Gastroesophageal sphincter (tissue), 4 donors: ENCODE results near the gene CATSPERZ. TPM values are rescaled to one million over a fixed set of nuclear protein-coding genes. Genes with fewer than 3 reads are reported as not detected.

ENCODE experiments used
- ATAC-seq: fragments of 150-250 bp; one replicate; pipeline ENCODE4 v1.9.1; 2016; ENCODE audit warnings: mild to moderate bottlenecking, moderate library complexity
- H3K27ac ChIP-seq, 4 donors: fragments of 200-600 bp; sonication (generic) in 3 of 4; 1 replicate in 3 of 4; 2 replicates in 1 of 4; pipeline ENCODE4 v1.5.1; 2016 to 2019
- H3K27me3 ChIP-seq: fragments of 200-600 bp; sonication (generic); one replicate; pipeline ENCODE4 v1.5.1; 2019
- H3K36me3 ChIP-seq, 2 donors: fragments of 200-600 bp; sonication (generic); one replicate each; pipeline ENCODE4 v1.5.1; 2019; ENCODE audit warnings: control low read depth in 1 of 2
- H3K4me1 ChIP-seq, 3 donors: fragments of 200-600 bp; sonication (generic); 1 replicate in 2 of 3; 2 replicates in 1 of 3; pipeline ENCODE4 v1.5.1; 2016 to 2019; ENCODE audit warnings: control low read depth in 2 of 3
- H3K4me3 ChIP-seq, 2 donors: fragments of 200-600 bp; sonication (generic); one replicate each; pipeline ENCODE4 v1.5.1; 2019; ENCODE audit warnings: mild to moderate bottlenecking in 1 of 2, moderate library complexity in 1 of 2
- H3K9me3 ChIP-seq, 3 donors: fragments of 200-600 bp; sonication (generic); one replicate each; pipeline ENCODE4 v1.5.1; 2017 to 2019; ENCODE audit warnings: control low read depth in 2 of 3
- EP300 ChIP-seq: sonication (generic); formaldehyde crosslinking; IDR thresholded peaks from one replicate; pipeline ENCODE4 v1.6.1; 2017; ENCODE audit warnings: antibody characterized with exemption, mild to moderate bottlenecking
- POLR2A ChIP-seq, 2 donors: fragments of 450-650 bp; IDR thresholded peaks; one replicate each; pipeline ENCODE4 v1.6.1; 2017; ENCODE audit warnings: antibody characterized with exemption in 2 of 2, mild to moderate bottlenecking in 2 of 2, moderate library complexity in 1 of 2
- POLR2AphosphoS5 ChIP-seq: sonication (generic); formaldehyde crosslinking; IDR thresholded peaks from one replicate; pipeline ENCODE4 v1.6.1; 2017; ENCODE audit warnings: antibody characterized with exemption
- WGBS, 2 donors: methylation state at CpG; one replicate each; pipeline ENCODE4 v1.1.5; 2018; ENCODE audit warnings: low coverage in 1 of 2; 5-methylcytosine and 5-hydroxymethylcytosine counted together
- total RNA-seq, 4 donors: library from RNA; depleted of rRNA; stranded (reverse); fragments of >200 nt; gene quantifications; one replicate each; pipeline ENCODE4 v1.1.0, GENCODE V29; 2016
- TF ChIP-seq, protein P1 (sequence below), 4 experiments: fragments of 200-600 bp in 2 of 4; fragments of 450-650 bp in 2 of 4; sonication (generic) in 1 of 4; IDR thresholded peaks; one replicate each; pipeline ENCODE4 v1.5.1; 2017 to 2019; ENCODE audit warnings: antibody characterized with exemption in 4 of 4, mild to moderate bottlenecking in 2 of 4, moderate library complexity in 2 of 4

The CATSPERZ gene
- total RNA-seq, 4 donors from 2014 or later = not detected

DNA sequence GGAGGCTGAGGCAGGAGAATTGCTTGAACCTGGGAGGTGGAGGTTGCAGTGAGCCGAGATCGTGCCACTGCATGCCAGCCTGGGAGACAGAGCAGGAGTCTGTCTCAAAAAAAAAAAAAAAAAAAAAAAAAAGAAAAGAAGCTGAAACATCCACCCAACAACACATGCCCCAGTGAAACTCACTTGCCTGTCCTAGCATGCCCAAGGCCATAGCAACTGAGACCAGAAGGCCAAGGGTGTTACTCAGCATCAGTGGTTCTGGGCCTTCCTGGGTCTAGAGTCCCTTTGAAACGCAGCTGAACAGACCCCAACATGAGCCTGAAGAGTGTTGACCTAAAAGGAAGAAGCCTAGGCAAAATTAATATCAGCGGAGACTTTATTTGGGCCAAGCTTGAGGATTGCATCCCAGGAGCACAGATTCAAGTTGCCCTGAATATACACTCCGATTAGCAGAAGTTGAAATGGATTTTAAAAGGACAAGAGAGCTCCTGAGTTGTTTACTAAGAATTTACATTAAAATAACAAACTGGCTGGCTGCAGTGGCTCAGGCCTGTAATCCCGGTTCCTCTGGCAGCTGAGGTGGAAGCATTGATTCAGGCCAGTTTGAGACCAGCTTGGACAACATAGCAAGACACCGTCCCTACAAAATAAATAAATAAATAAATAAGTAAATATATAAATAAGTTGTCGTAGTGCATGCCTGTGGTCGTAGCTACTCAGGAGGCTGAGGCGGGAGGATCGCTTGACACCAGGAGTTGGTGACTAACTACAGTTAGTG, 24.7 kb downstream of the CATSPERZ start:
- Histone ChIP-seq H3K27me3 (peaks cover 3% of the 10 kb centered on the region), H3K27ac (no peak overlapping the region), H3K9me3 (no peaks in the 10 kb centered on the region), H3K4me1 (no peaks in the 10 kb centered on the region), H3K4me3 (no peak overlapping the region), H3K36me3 (peaks cover 0 to 32% of the 10 kb centered on the region in 2 donors)
- no peak for TF ChIP-seq POLR2AphosphoS5
- TF ChIP-seq, protein P1, sequence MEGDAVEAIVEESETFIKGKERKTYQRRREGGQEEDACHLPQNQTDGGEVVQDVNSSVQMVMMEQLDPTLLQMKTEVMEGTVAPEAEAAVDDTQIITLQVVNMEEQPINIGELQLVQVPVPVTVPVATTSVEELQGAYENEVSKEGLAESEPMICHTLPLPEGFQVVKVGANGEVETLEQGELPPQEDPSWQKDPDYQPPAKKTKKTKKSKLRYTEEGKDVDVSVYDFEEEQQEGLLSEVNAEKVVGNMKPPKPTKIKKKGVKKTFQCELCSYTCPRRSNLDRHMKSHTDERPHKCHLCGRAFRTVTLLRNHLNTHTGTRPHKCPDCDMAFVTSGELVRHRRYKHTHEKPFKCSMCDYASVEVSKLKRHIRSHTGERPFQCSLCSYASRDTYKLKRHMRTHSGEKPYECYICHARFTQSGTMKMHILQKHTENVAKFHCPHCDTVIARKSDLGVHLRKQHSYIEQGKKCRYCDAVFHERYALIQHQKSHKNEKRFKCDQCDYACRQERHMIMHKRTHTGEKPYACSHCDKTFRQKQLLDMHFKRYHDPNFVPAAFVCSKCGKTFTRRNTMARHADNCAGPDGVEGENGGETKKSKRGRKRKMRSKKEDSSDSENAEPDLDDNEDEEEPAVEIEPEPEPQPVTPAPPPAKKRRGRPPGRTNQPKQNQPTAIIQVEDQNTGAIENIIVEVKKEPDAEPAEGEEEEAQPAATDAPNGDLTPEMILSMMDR (IDR thresholded peaks at IDR 0.05) = no peak
- no peak for TF ChIP-seq EP300
- no peak for TF ChIP-seq POLR2A (IDR thresholded peaks at IDR 0.05)
- WGBS, 2 donors = 73 to 80% methylated on average over 5 to 10 of the region's 11 CpGs
- no peak for ATAC-seq

DNA sequence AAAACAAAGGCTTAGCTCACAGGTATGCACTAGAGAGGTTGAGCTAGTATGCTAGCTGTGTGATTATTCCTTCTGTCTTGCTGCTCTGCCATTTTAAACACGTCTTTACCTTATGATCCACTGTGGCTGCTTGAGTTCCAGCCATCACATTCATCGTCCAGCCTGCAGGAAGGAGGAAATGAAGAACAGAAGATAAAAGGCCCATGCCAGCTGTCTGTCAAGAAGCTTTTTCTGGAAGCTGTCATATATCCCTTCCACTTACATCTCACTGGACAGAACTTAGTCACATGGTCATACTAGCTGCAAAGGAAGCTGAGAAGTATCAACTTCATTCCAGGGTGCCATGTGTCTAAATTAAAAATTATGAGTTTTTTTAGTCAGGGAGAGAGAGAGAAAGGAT, 27.2 kb downstream of the CATSPERZ start:
- ATAC-seq = no peak
- H3K9me3 ChIP-seq = no peaks in the 10 kb centered on the region
- no peak overlapping the region for H3K4me3 ChIP-seq
- H3K27me3 ChIP-seq = peaks cover 3% of the 10 kb centered on the region
- 60 to 85% methylated on average over 2 of the region's 2 CpGs for WGBS, 2 donors
- TF ChIP-seq, protein P1 (IDR thresholded peaks at IDR 0.05) = no peak
- TF ChIP-seq EP300 = no peak
- no peak for TF ChIP-seq POLR2A (IDR thresholded peaks at IDR 0.05)
- TF ChIP-seq POLR2AphosphoS5 = no peak
- peaks cover 0 to 7% of the 10 kb centered on the region in 2 donors for H3K36me3 ChIP-seq
- H3K27ac ChIP-seq = no peak overlapping the region
- peaks cover 0 to 7% (median 0%) of the 10 kb centered on the region in 3 donors for H3K4me1 ChIP-seq

DNA sequence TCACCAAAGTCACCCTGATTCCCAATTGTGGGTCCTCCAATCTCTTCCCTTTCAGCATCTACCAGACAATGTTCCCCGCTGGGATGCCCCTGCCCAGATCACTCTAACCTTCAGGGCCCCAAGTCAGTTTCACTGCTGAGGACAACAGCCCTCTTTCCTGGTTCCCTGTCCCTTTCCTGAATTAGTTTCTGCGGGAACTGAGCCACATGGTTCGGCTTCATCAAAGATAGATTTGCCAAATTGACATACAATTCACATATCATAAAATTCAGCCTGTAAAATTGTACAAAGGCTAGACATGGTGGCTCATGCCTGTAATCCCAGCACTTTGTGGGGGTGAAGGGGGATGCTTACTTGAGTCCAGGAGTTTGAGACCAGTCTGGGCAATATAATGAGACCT, 27.8 kb downstream of the CATSPERZ start:
- TF ChIP-seq POLR2AphosphoS5 = no peak
- TF ChIP-seq EP300 = no peak
- H3K9me3 ChIP-seq = no peaks in the 10 kb centered on the region
- peaks cover 0 to 1% of the 10 kb centered on the region in 2 donors for H3K36me3 ChIP-seq
- H3K27me3 ChIP-seq = peaks cover 3% of the 10 kb centered on the region
- H3K27ac ChIP-seq = no peak overlapping the region
- 74 to 78% methylated on average over 2 of the region's 3 CpGs for WGBS, 2 donors
- no peak overlapping the region for H3K4me3 ChIP-seq
- peaks cover 0 to 7% (median 0%) of the 10 kb centered on the region in 3 donors for H3K4me1 ChIP-seq
- no peak for ATAC-seq

DNA sequence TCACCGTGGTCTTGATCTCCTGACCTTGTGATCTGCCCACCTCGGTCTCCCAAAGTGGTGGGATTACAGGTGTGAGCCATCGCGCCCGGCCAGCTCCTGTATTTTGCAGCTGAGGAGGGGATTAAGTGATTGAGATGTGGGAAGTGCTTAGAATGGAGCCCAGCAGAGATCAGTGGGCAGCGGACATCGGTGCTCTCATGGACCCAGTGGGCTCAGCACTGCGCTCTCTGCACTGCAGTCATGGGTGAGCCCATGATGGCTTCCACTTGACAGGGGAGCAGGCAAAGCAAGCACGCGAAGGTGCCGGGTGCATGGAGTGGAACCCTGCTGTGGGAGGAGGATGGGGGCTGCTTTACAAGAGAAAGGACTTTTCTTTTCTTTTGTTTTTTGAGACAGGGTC, 30.7 kb downstream of the CATSPERZ start:
- H3K27me3 ChIP-seq = peaks cover 3% of the 10 kb centered on the region
- H3K4me1 ChIP-seq = peaks cover 0 to 7% (median 0%) of the 10 kb centered on the region in 3 donors
- no peaks in the 10 kb centered on the region for H3K36me3 ChIP-seq
- no peak for ATAC-seq
- TF ChIP-seq, protein P1 (IDR thresholded peaks at IDR 0.05) = no peak
- TF ChIP-seq EP300 (no peak), POLR2A (IDR thresholded peaks at IDR 0.05) (no peak), POLR2AphosphoS5 (no peak)
- H3K4me3 ChIP-seq = no peak overlapping the region
- no peak overlapping the region for H3K27ac ChIP-seq
- 62% methylated on average over 4 of the region's 11 CpGs; no CpG with 5 or more reads in 1 of the 2 donors for WGBS, 2 donors
- no peaks in the 10 kb centered on the region for H3K9me3 ChIP-seq

DNA sequence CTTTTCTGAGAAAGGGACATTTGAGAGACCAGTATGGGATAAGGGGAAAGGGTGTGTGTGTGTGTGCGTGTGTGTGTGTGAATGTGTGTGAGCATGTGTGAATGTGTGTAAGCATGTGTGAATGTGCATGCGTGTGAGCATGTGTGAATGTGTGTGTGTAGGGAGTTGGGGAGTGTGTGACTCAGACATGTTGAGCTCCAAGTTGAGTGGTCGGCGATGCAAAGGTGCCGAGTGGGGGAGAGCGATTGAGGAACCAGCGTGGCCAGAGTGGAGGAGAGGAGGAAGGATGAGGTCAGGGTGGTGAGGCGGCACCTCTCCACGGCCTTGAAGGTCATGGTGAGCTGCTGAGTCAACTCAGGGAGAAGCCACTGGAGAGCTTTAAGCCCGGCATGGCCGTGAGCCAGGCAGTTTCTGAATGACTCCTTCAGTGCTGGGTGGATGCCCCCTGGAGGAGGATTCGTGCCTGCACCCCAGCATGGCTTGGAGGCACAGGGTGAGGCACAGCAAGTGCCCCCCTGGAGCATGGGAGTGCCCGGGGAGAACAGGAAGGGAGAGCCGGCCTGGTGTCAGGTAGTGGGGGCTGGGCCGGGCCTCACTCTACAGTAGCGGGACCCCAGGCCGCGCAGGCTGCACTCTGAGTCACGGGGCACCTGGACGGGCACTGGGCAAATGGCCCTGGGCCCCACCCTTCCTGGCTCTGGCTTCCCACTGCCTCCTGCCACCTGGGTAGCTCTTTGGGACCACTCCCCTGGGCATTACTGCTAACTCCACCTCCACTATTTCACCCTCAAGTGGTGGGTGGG, 31.6 kb downstream of the CATSPERZ start:
- TF ChIP-seq EP300 = no peak
- TF ChIP-seq, protein P1 (IDR thresholded peaks at IDR 0.05) = peak in 3 of 4 experiments; percentile 8 to 46 (median 34)
- Histone ChIP-seq H3K9me3 (no peaks in the 10 kb centered on the region), H3K4me3 (no peak overlapping the region), H3K27ac (no peak overlapping the region), H3K4me1 (peaks cover 0 to 7% (median 0%) of the 10 kb centered on the region in 3 donors), H3K27me3 (peaks cover 3% of the 10 kb centered on the region), H3K36me3 (no peaks in the 10 kb centered on the region)
- ATAC-seq = peak; percentile 55
- 43 to 72% methylated on average over 6 to 10 of the region's 20 CpGs for WGBS, 2 donors
